Activated CD4-positive, alpha-beta T cell treated with anti-CD3 and anti-CD28 coated beads for 1 hour (primary cell): Measurements from ENCODE around the gene TMEM95.
A peak's percentile ranks its signal among the peaks of the same experiment; 100 is the strongest.
"Not testable (repeated sequence)": the region's sequence is repeated elsewhere in the genome, so short reads cannot be mapped to it uniquely, and the experiment has no call there.

Experiments
- DNase-seq: peaks from one replicate; pipeline ENCODE4 v3.0.0-alpha.2; 2020

TMEM95 gene

GRCh38 chr17:7324438-7324779, 30.5 kb upstream of the TMEM95 start:
- no peak for DNase-seq

DNA sequence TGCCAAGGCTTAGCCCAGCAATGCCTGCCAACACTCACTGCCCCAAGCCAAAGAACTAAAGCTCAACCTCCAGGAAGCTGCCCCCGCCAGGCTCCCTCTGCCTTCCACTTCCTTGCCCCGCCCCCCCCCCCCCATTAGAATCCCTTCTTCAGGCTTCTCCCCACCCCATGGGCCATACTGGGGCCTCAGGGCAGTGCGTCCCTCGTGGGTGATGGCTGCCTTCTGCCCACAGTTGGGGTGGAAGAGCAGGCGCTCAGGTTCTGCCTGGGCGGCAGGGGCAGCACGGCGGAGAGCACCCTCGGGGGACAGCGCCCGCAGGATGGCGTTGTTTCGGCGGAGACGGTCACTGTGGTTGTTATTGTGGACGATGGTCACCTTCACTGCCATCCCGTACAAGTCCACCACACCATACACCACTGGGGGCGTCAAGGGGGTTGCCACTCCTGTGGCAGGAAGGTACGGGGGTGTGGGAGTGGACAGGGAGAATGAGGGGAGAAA, 29.9 kb upstream of the TMEM95 start:
- no peak for DNase-seq

- no peak for DNase-seq
Observed at GRCh38 chr17:7326186-7326585, 28.8 kb upstream of the TMEM95 start.

DNA sequence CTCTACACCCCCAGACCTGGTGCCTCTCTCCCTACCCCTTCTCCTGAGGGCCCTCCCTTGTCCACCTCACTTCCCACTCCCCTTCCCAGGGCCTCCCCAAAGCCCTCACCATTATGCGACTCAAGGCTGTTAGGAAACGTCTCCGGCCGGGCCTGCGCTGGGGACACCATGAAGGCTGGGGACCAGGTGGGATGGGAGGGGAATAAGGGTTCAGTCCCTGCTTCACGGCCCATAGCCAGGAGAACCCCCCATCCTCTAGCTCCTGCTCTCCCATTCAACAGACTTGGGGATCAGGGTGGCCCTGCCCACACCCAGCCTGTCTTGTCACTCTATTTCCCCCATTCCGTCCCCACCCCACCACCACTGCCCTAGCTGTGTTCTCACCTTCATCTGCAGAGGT, 27.9 kb upstream of the TMEM95 start:
- no peak for DNase-seq

DNA sequence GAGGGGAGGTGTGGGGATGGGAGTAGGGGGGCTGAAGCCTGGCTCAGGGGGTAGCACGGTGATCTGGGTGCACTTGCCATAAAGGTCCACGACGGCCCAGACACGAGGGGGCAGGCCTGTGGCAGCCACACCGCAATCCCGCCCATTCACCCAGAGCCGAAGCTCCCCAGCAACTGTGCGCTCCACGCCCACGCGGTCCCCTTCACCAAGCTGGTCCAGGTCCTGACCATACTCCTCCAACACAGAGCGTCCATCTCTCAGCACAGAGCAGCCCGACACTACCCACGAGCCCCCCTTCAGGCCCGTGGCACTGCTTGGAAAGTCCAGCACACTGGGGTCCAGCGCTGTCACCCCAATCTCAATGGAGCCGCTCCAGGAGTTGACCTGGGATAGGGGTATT, 27.5 kb upstream of the TMEM95 start:
- no peak for DNase-seq

GRCh38 chr17:7328009-7328408, 26.9 kb upstream of the TMEM95 start:
- no peak for DNase-seq

DNA sequence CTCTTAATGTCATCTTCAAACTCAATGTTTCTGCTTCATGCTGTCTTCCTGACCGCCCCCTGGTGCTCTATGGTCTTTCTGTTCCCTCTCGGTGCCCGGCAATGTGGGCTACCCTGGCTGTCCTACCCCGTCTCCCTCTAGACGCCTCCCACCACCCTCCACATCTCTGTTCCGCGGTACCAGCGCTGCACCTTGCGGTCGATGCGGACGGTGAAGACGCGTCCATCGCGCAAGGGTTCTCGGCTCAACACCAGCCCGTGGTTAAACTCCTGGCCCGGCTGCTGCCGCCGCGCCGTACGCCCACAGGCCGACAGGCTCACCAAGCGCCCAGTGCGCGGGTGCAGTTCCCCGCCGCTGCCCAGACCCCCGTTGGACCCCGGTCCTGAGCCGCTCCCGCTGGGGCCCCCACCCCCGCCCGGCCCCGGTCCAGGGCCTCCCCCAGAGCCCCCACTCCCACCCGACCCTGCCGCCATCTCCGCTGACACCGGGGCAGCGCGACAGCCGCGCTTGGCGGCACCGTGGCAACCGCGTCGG, 26.0 kb upstream of the TMEM95 start, which contains the start of gene NEURL4:
NEURL4 (minus strand) TSS at position 496 of the 534 bp plus-strand sequence; CDS start at position 473, 23 bp downstream.
- no peak for DNase-seq

DNA sequence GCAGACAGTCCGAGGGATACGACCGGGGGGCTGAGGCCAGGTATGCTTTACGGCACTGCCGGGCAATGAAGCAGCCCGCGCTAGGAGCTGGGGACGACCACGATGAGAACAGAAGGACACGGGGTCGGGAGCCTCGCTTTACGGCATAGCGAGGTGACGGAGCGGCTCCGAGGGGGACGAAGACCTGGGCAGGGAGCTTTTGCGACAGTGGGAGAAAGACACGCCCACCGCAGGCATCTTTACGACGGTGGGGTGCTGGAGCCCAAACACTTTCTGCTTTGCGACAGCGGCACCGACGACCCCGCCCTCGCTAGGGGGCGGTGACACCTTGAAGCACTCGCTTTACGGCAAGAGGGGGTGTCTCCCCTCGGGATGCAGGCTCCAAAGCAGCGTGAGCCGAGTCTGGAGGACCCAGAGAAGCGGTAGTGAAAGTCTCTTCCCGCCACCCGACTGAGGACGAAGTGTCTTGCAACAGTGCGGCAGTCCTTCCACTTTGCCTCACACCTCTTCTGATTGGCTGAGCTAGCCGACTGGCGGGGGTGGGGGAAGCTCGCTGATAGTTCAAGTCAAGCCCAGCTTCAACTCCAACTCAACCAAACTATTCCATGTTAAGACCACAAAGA, 25.5 kb upstream of the TMEM95 start:
- peak; percentile 93 for DNase-seq

DNA sequence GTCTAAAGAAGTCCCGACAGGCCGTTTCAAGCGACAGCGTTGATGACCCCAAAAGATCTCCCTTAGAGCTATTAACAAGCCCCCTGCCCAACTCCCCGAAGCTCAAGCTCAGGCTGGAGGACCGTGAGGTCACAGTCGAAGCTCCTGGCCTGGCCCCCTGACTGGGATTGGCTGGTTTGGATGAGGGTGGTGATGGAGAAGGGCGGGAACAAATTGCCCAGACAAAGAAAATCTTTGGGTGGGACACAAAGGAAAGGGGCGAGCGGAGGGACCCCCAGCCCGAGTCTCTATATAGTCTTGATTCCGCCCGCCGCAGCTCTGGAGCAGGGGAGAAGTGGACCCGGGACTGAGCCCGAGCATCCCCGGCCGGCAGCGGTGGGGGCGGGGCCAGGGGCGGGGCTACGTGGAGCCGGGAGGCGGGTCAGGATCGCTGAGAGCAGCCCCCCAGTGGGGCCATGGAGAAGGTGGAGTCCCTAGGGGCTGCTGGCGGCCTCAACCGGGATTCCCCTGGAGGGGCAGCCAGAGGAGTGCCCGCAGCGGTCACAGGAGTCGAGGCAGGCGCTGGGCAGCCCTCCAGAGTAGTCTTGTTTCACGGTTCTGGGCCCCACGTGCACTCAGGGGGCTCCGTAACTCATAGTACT, 24.8 kb upstream of the TMEM95 start:
- DNase-seq, result peak; percentile 56

GRCh38 chr17:7330638-7331015, 24.3 kb upstream of the TMEM95 start:
- DNase-seq, result no peak

DNA sequence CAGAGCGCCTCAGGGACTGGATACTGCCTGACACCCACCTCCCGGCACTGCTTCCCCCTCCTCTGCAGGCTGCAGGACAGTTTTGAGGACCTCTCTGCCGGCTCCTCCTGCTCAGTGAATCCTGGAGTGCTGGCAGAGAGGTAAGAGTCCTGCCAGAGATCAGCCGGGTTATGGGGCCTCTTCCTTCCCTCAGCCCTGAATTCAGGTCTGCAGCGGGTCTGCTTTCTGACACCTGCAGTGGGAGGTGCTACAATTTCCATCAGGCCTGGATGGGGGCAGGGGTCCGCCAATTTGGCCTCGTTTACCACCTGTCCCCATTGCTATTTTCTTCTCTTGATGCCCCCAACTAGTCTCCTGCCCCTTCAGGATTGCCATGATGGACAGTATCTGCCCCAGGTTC, 22.8 kb upstream of the TMEM95 start:
- no peak for DNase-seq

GRCh38 chr17:7332600-7333069, 22.3 kb upstream of the TMEM95 start:
- DNase-seq, result not testable (repeated sequence)

DNA sequence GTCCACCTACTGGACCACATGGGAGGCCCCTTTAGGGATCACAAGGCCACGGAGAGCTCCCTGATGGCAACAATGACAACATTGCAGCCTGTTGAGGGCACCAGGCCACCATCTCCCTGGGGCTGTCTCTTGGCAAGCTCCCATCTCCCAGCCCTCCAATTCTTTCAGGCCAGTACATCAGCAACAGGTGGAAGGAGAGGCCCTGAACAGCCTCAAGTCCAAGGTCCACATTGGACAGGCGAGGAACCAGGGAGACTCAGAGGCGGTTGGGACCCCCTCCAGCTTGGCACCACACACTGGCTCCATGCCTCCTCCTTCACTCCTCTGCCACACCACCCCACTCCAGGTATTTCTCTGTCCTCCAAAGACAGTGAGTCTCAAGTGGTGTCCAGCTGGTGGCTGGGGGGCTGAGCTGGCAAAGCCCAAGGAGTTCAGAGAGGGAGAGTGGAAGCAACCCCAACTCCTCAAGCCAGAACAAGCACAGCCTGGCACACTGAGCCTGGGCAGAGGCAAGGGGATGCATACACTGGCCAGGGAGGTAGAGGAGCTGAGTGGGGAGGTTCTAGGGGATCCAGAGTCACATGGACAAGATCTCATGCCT, 19.9 kb upstream of the TMEM95 start:
- DNase-seq, result no peak

DNA sequence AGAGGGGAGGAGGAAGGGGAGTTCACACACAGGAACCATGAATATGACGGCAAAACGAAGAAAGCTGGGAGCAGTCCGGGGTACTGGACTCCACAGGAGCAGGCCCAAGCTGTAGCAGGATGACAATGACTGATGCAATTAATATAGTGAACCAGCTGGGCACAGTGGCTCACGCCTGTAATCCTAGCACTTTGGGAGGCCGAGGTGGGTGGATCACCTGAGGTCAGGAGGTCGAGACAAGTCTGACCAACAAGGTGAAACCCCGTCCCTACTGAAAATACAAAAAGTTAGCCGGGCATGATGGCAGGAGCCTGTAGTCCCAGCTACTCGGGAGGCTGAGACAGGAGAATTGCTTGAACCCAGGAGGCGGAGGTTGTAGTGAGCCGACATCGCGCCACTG, 19.2 kb upstream of the TMEM95 start:
- DNase-seq, result not testable (repeated sequence)

- peak; percentile 73 for DNase-seq
Observed at GRCh38 chr17:7336240-7337175, 18.4 kb upstream of the TMEM95 start, which contains the start of gene ACAP1. ACAP1 (plus strand) TSS chr17:7336529; CDS start chr17:7336735, 206 bp downstream.

GRCh38 chr17:7337600-7337999, 17.4 kb upstream of the TMEM95 start:
- DNase-seq, result not testable (repeated sequence)

DNA sequence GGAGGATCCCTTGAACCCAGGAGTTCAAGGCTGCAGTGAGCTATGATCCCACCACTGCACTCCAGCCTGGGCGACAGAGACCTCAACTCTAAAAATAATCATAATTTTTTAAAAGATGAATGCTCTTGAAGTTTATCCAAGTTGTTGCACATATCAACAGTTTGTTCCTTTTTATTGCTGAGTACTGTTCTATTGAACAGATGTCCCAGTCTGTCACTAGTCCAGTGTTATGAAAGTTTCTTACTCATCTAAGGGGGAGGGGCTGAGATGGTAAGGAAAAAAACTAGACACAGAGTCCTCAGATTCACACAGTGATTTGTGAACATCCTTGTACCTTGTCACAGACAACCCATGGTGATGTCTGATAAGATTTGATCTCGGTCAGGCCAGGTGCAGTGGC, 14.8 kb upstream of the TMEM95 start:
- no peak for DNase-seq

DNA sequence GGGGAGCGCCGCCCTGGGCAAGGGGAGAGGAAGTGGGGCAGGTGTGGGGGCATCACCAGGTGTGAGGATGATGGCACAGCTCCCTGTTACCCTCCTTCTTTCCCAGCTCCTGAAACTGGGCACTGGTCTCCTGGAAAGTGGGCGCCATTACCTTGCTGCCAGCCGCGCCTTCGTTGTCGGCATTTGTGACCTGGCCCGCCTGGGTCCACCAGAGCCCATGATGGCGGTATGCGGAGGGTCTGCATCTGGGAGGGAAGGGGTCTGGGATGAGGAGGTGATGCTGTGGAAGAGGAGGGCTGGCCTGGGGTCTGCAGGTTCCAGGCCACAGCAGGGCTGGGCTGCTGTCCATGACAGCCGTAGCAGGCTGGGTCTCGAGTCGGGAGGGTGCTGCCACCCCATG, 13.1 kb upstream of the TMEM95 start:
- no peak for DNase-seq

- DNase-seq, result no peak
Observed at GRCh38 chr17:7343250-7343649, 11.7 kb upstream of the TMEM95 start.

GRCh38 chr17:7346761-7347614, 8.0 kb upstream of the TMEM95 start:
- DNase-seq, result no peak

DNA sequence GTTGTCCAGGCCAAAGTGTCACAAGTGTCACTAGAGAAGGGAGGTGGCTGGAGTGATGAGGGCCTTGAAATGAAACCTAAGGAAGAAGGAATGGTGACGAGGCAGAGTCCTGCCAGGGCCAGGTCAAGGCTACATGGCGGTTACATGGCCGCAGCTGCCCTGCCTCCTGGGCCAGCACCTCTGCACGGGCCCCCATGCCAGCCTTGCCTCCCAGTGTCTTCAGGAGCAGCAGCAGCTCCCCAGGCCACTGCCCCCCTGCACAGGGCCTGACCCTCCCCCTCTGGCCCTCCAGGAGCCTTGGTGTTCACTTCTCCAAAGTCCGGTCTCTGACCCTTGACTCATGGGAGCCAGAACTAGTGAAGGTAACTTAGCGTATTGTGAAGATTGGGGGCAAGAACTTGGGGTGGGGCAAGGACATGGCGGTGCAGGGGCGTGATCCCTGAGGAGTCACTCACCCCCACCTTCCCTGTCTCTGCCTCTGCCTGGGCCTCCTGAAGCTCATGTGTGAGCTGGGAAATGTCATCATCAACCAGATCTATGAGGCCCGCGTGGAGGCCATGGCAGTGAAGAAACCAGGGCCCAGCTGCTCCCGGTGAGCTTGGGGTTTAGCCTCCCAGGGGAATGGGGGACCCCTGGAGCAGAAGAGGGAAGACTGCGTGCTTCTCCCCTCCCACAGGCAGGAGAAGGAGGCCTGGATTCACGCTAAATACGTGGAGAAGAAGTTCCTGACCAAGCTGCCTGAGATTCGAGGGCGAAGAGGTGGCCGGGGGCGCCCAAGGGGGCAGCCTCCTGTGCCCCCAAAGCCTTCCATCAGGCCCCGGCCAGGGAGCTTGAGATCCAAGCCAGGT, 7.1 kb upstream of the TMEM95 start:
- no peak for DNase-seq
